DOHH2 (cell line): ENCODE data around the gene KCNIP1.

Source experiments
- CTCF ChIP-seq: fragments of 200-600 bp; sonication (generic); IDR thresholded peaks from one replicate; pipeline ENCODE4 v1.5.1; 2014; ENCODE audit warnings: antibody characterized with exemption, mild to moderate bottlenecking, low read depth, low read length; ENCODE audit not compliant: poor library complexity, severe bottlenecking
- EZH2phosphoT487 ChIP-seq: fragments of 200-600 bp; sonication (generic); IDR thresholded peaks from 2 replicates; pipeline ENCODE4 v1.6.1; 2017; ENCODE audit warnings: borderline replicate concordance, mild to moderate bottlenecking, antibody characterized with exemption, low read length, moderate library complexity, mixed read lengths

- no peak for TF ChIP-seq CTCF
- TF ChIP-seq EZH2phosphoT487: no peak
These were observed 243.5 kb downstream of the KCNIP1 start for GRCh38 chr5:170747357-170747756.
